Measurements from ENCODE around the gene SPACDR. TPM values are rescaled to one million over a fixed set of nuclear protein-coding genes. Genes with fewer than 3 reads are reported as not detected.

Gene SPACDR
- total RNA-seq, 3 donors from 2014 or later (not counting 1 experiment from before 2014, with no cell fraction given) = 2.3 to 4.1 (median 3.9) TPM

DNA sequence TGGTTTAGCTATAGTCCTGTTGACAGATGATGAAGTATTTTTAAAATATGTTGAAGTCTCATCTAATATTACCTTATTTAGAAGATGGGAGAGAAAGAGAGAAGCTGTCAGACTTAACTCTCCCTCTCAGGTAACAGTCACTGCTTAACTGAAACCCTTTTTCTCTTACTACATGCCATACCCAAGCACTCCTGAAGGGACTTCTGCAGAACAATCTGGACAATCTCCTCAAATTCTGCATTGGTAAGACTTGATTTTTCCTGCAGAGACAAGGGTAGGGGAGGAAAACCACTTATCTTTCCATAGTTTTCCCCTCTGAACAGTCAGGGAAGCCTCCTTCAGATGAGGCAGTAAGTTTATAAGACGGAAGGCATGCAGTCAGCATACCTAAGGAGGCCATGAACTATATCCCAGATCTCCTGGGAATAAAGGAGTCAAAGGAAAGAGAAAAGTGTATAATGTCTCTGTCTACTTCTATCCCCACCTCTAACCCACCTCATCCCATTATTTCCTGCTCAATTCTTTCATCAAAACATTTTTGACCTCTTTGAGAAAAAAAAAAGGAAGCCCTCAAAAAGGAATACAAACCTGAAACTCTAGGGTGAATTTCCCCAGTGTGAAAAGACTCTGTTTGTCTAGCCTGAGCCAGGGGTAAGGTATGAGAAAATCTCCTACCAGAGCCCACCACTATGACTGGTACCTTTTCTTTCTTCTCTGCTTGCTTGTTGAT is 45.0 kb downstream of the SPACDR start:
- Mint-ChIP-seq H3K27me3 (ENCODE audit: low read depth in 2 of 2) (no peaks in the 10 kb centered on the region), H3K4me3 (no peak overlapping the region), H3K9me3 (no peaks in the 10 kb centered on the region), H3K36me3 (no peaks in the 10 kb centered on the region), H3K4me1 (peaks cover 16 to 20% of the 10 kb centered on the region in 2 donors), H3K27ac (no peak overlapping the region)
- DNase-seq = no peak
- WGBS (ENCODE audit: insufficient coverage) = 100% methylated on average over 1 of the region's 1 CpG
- H3K36me3 ChIP-seq (ENCODE audit: control insufficient read depth, insufficient read depth, low read length) = no peaks in the 10 kb centered on the region
- no peak overlapping the region for H3K4me3 ChIP-seq (ENCODE audit: low read length)
- H3K27ac ChIP-seq (ENCODE audit: low read length) = no peak overlapping the region
- no peaks in the 10 kb centered on the region for H3K27me3 ChIP-seq (ENCODE audit: control insufficient read depth, insufficient read depth, low read length)
- ATAC-seq = no peak
- H3K9me3 ChIP-seq (ENCODE audit: control insufficient read depth, insufficient read depth, low read length) = no peaks in the 10 kb centered on the region
- no peak for TF ChIP-seq CTCF (IDR thresholded peaks at IDR 0.05)
- H3K4me1 ChIP-seq (ENCODE audit: control insufficient read depth, insufficient read depth, low read length) = peaks cover 5% of the 10 kb centered on the region
- intact Hi-C loops (cut with micrococcal nuclease) = no loop called here

DNA sequence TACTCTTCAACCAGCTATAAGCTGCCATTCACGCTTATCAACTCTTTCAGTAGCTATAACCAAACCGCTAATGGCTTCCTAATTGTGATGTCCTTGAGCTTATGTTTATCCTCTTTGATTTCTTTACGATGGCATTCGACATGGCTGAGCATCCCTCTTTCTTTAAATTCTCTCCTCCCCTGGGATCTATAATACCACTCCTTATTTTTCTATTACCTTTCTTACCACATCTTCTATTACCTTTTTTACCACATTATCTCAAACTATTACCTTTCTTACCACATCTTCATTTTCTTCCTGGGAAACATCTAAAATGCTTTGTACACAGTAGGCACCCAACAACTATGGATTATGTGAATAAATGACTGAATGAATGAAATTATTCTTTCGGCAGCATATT is 48.6 kb downstream of the SPACDR start:
- no peak for TF ChIP-seq CTCF (IDR thresholded peaks at IDR 0.05)

GRCh38 chr7:100413889-100414288 is 50.2 kb downstream of the SPACDR start:
- Mint-ChIP-seq H3K4me3 (no peak overlapping the region), H3K4me1 (no peaks in the 10 kb centered on the region), H3K27ac (no peak overlapping the region), H3K27me3 (ENCODE audit: low read depth in 2 of 2) (no peaks in the 10 kb centered on the region), H3K9me3 (no peaks in the 10 kb centered on the region), H3K36me3 (no peaks in the 10 kb centered on the region)
- Histone ChIP-seq H3K4me3 (ENCODE audit: low read length) (no peak overlapping the region), H3K9me3 (ENCODE audit: control insufficient read depth, insufficient read depth, low read length) (no peaks in the 10 kb centered on the region), H3K27me3 (ENCODE audit: control insufficient read depth, insufficient read depth, low read length) (no peaks in the 10 kb centered on the region), H3K4me1 (ENCODE audit: control insufficient read depth, insufficient read depth, low read length) (no peaks in the 10 kb centered on the region), H3K36me3 (ENCODE audit: control insufficient read depth, insufficient read depth, low read length) (no peaks in the 10 kb centered on the region), H3K27ac (ENCODE audit: low read length) (no peak overlapping the region)
- ATAC-seq (no peak), DNase-seq (no peak)
- intact Hi-C loops (cut with micrococcal nuclease) = no loop called here
- 88% methylated on average over 1 of the region's 1 CpG for WGBS (ENCODE audit: insufficient coverage)
- TF ChIP-seq CTCF (IDR thresholded peaks at IDR 0.05) = no peak

More for the DNA sequence above, 48.6 kb downstream of the SPACDR start:
- Histone ChIP-seq H3K9me3 (ENCODE audit: control insufficient read depth, insufficient read depth, low read length) (no peaks in the 10 kb centered on the region), H3K4me3 (ENCODE audit: low read length) (no peak overlapping the region), H3K27me3 (ENCODE audit: control insufficient read depth, insufficient read depth, low read length) (no peaks in the 10 kb centered on the region), H3K27ac (ENCODE audit: low read length) (no peak overlapping the region), H3K36me3 (ENCODE audit: control insufficient read depth, insufficient read depth, low read length) (no peaks in the 10 kb centered on the region), H3K4me1 (ENCODE audit: control insufficient read depth, insufficient read depth, low read length) (no peaks in the 10 kb centered on the region)
- DNase-seq (no peak), ATAC-seq (no peak)
- no peaks in the 10 kb centered on the region for H3K36me3 Mint-ChIP-seq
- no peaks in the 10 kb centered on the region for H3K4me1 Mint-ChIP-seq
- H3K4me3 Mint-ChIP-seq = no peak overlapping the region
- intact Hi-C loops (cut with micrococcal nuclease) = no loop called here
- WGBS (ENCODE audit: insufficient coverage) = 98% methylated on average over 5 of the region's 5 CpGs
- no peaks in the 10 kb centered on the region for H3K9me3 Mint-ChIP-seq
- no peaks in the 10 kb centered on the region for H3K27me3 Mint-ChIP-seq (ENCODE audit: low read depth in 2 of 2)
- H3K27ac Mint-ChIP-seq = no peak overlapping the region

DNA sequence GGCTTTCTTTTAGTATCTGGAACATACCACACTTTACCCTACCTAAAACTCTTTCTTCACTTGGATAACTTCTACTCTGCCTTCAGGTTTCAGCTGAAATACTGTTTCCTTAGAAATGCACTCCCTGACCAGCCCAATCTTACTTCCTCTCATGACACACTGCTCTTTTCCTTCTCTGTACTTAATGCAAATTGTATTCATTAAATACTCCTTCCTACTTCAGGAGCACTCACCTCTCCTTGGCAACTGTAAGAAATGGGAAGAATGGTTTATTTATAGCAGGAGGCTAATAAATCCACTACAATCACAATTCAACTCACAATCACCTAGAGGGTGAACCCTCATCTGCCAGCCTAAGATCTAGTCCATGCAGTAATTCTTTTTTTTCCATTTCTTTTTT is 50.7 kb downstream of the SPACDR start:
- intact Hi-C loops (cut with micrococcal nuclease) = no loop called here
- no peak for ATAC-seq
- TF ChIP-seq CTCF (IDR thresholded peaks at IDR 0.05) = no peak
- H3K9me3 Mint-ChIP-seq = no peaks in the 10 kb centered on the region
- no peaks in the 10 kb centered on the region for H3K9me3 ChIP-seq (ENCODE audit: control insufficient read depth, insufficient read depth, low read length)
- H3K36me3 Mint-ChIP-seq = no peaks in the 10 kb centered on the region
- no peaks in the 10 kb centered on the region for H3K4me1 ChIP-seq (ENCODE audit: control insufficient read depth, insufficient read depth, low read length)
- no peak overlapping the region for H3K4me3 ChIP-seq (ENCODE audit: low read length)
- H3K4me3 Mint-ChIP-seq = no peak overlapping the region
- H3K27me3 Mint-ChIP-seq (ENCODE audit: low read depth in 2 of 2) = no peaks in the 10 kb centered on the region
- no peak overlapping the region for H3K27ac Mint-ChIP-seq
- no peaks in the 10 kb centered on the region for H3K36me3 ChIP-seq (ENCODE audit: control insufficient read depth, insufficient read depth, low read length)
- no peak for DNase-seq
- H3K4me1 Mint-ChIP-seq = no peaks in the 10 kb centered on the region
- H3K27me3 ChIP-seq (ENCODE audit: control insufficient read depth, insufficient read depth, low read length) = no peaks in the 10 kb centered on the region
- no peak overlapping the region for H3K27ac ChIP-seq (ENCODE audit: low read length)
